SK-N-MC (cell line): ENCODE results near the gene ALOX5.

Experiments
- EZH2 ChIP-seq: fragments of 200-600 bp; sonication (generic); IDR thresholded peaks from one replicate; pipeline ENCODE4 v1.6.1; 2017; ENCODE audit warnings: antibody characterized with exemption
- POLR2AphosphoS5 ChIP-seq: IDR thresholded peaks from 2 replicates; pipeline ENCODE4 v1.6.1; 2012; ENCODE audit warnings: mild to moderate bottlenecking, low read depth, low read length, borderline replicate concordance

GRCh38 chr10:45375716-45376231 lies 1.8 kb downstream of the ALOX5 start:
- no peak for TF ChIP-seq POLR2AphosphoS5
- TF ChIP-seq EZH2: no peak
